Measurements from ENCODE around the gene TPRA1. TPM values are rescaled to one million over a fixed set of nuclear protein-coding genes. Genes with fewer than 3 reads are reported as not detected.

TPRA1 gene
- total RNA-seq, 1 donor: 25.6 TPM

DNA sequence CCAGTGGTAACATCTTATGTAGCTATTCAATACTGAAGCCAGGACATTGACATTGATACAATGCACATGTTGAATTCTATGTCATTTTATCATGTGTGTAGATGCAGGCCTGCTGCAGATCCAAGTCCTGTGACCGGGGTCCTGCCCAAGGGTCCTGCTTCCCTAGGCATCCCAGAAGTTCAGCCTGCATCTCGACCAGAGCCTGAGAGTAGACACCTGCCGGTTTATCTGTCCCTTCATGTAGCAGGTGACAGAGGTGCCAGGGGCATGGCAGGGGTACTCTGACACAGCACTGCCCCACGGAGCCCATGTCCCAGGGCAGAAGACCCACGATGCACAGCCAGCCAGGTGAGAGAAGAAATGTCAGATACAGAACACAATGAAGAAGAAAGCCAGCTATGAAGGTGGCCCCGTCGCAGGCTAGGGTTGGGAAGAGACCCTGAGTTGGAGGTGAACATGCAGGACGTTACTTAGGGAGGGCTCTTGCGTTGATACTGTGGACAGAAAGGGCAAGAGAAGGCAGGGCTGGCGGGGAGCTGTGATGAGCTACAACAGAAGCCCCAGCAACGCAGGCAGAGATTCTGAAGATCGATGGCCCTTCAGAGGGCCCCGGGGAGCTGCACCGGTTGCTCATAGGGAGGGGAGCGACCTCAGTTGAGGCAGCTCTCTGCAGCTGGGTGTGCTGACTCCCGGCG, 51.0 kb downstream of the TPRA1 start:
- DNase-seq (ENCODE audit: low read depth): no peak
- H3K4me3 ChIP-seq (ENCODE audit: low read depth, low read length): no peak overlapping the region
- TF ChIP-seq, protein P1, sequence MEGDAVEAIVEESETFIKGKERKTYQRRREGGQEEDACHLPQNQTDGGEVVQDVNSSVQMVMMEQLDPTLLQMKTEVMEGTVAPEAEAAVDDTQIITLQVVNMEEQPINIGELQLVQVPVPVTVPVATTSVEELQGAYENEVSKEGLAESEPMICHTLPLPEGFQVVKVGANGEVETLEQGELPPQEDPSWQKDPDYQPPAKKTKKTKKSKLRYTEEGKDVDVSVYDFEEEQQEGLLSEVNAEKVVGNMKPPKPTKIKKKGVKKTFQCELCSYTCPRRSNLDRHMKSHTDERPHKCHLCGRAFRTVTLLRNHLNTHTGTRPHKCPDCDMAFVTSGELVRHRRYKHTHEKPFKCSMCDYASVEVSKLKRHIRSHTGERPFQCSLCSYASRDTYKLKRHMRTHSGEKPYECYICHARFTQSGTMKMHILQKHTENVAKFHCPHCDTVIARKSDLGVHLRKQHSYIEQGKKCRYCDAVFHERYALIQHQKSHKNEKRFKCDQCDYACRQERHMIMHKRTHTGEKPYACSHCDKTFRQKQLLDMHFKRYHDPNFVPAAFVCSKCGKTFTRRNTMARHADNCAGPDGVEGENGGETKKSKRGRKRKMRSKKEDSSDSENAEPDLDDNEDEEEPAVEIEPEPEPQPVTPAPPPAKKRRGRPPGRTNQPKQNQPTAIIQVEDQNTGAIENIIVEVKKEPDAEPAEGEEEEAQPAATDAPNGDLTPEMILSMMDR (IDR thresholded peaks at IDR 0.05; ENCODE audit: insufficient read depth, low read length): no peak

DNA sequence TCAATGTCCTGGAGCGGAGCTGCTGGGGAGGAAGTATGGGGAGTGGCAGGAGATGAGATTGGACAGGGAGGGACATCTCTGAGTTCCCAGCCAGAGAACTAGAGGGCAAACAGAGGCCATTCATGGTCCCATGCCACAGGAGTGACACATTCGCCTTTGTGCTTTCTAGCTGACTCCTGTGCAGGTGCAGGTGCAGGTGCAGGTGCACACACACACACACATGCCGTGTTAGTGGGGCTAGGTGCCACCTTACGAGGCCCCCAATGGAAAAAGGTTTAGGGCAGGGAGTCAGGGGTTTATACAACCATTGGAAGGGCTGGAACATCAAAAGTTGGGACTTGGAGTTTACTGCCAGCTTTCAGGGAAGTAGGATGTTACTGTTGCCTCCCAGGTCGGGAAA, 52.0 kb downstream of the TPRA1 start:
- no peak overlapping the region for H3K4me3 ChIP-seq (ENCODE audit: low read depth, low read length)
- TF ChIP-seq, protein P1 (IDR thresholded peaks at IDR 0.05; ENCODE audit: insufficient read depth, low read length): no peak
- DNase-seq (ENCODE audit: low read depth): no peak

DNA sequence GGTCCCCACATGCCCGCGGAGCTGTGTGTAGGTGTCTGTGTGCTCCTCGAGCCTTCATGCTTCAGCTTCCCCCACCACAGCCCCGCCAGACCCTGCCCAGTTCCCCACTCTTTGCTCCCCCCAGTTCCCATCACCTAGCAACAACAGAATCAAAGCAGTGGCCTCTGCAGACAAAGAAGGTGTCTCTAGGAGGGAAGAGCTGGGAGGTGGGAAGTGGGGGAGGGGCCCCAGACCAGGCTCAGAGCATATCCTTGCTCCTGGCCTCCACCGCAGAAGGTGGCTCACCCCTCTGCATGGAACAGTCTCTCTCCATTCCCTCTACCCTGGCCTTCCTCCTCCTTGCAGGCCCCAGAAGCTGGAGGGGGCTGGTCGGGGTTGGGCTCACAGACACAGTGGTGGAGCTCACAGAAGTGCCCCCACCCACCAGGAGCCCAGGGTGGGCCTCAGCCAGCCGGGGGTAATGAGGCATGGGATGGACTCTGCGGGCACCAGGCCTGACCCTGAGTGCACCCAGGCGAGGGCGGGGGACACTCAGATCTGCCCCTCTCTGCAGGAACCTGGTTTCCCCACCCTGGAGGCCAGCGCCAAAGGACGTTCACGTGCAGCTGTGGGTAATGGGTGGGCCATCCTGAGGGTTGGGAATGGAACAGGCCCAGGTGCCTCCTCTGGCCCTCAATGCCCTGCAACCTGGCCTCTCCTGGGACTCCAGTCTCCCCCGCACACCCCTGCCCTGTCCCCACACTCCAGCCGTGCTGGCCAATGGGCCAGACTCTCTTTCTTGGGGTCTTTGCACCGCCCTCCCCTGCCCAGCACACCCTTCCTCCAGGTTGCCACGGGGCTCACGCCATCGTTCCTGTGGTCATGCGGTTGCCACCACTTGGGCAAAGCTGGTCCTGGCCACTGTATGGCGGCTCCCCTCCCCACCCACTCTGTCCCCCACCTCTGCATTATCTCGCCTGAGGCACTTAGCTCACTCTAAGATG, 53.4 kb downstream of the TPRA1 start:
- no peak overlapping the region for H3K4me3 ChIP-seq (ENCODE audit: low read depth, low read length)
- DNase-seq (ENCODE audit: low read depth): no peak
- TF ChIP-seq, protein P1 (IDR thresholded peaks at IDR 0.05; ENCODE audit: insufficient read depth, low read length): no peak

GRCh38 chr3:127535901-127536829, 54.4 kb downstream of the TPRA1 start:
- no peak for DNase-seq (ENCODE audit: low read depth)
- TF ChIP-seq, protein P1 (IDR thresholded peaks at IDR 0.05; ENCODE audit: insufficient read depth, low read length): no peak
- H3K4me3 ChIP-seq (ENCODE audit: low read depth, low read length): no peak overlapping the region

GRCh38 chr3:127535106-127535785, 55.3 kb downstream of the TPRA1 start:
- DNase-seq (ENCODE audit: low read depth): no peak
- no peak overlapping the region for H3K4me3 ChIP-seq (ENCODE audit: low read depth, low read length)
- TF ChIP-seq, protein P1 (IDR thresholded peaks at IDR 0.05; ENCODE audit: insufficient read depth, low read length): no peak

GRCh38 chr3:127534564-127534963, 56.0 kb downstream of the TPRA1 start:
- no peak for DNase-seq (ENCODE audit: low read depth)
- TF ChIP-seq, protein P1 (IDR thresholded peaks at IDR 0.05; ENCODE audit: insufficient read depth, low read length): no peak
- no peak overlapping the region for H3K4me3 ChIP-seq (ENCODE audit: low read depth, low read length)
